WTC11 (cell line): ENCODE results near the gene FILIP1L. TPM values are rescaled to one million over a fixed set of nuclear protein-coding genes. Genes with fewer than 3 reads are reported as not detected.

ENCODE experiments used
- ATAC-seq: fragments of 200-7000 bp; cut with Tn5 transposase; 2 replicates; pipeline ENCODE4 v1.10.0; 2021; ENCODE audit warnings: mild to moderate bottlenecking, moderate library complexity
- CTCF ChIA-PET: fragments of 300-600 bp; sonication (Branson Sonifier 250); formaldehyde crosslinking; loops from one replicate; lab custom pipeline; 2021; ENCODE audit warnings: antibody characterized with exemption; lab: Charles Lee
- POLR2A ChIA-PET: fragments of 350-600 bp; sonication (Branson Sonifier 250); formaldehyde crosslinking; loops from one replicate; lab custom pipeline; 2021; ENCODE audit warnings: antibody characterized with exemption; lab: Charles Lee
- DNase-seq: peaks from one replicate; pipeline ENCODE4 v3.0.0; 2021; ENCODE audit warnings: low spot score
- H3K27ac Mint-ChIP-seq: 2 replicates; pipeline ENCODE4 v1.8.0; 2021; ENCODE audit warnings: mixed read lengths
- H3K27me3 Mint-ChIP-seq: 2 replicates; pipeline ENCODE4 v1.8.0; 2021; ENCODE audit warnings: low read depth, mild to moderate bottlenecking, moderate library complexity, mixed read lengths
- H3K36me3 Mint-ChIP-seq: 2 replicates; pipeline ENCODE4 v1.8.0; 2021; ENCODE audit warnings: mixed read lengths
- H3K4me1 Mint-ChIP-seq: 2 replicates; pipeline ENCODE4 v1.8.0; 2022; ENCODE audit warnings: mixed read lengths
- H3K4me3 Mint-ChIP-seq: 2 replicates; pipeline ENCODE4 v1.8.0; 2021; ENCODE audit warnings: mild to moderate bottlenecking, moderate library complexity, mixed read lengths
- H3K9me3 Mint-ChIP-seq: 2 replicates; pipeline ENCODE4 v1.8.0; 2021; ENCODE audit warnings: mixed read lengths
- AFF4 ChIP-seq: sonication (generic); formaldehyde crosslinking; IDR thresholded peaks from 2 replicates; pipeline ENCODE4 v1.8.1; 2023; ENCODE audit warnings: mild to moderate bottlenecking, missing genetic modification reagents, borderline replicate concordance
- ATF1 ChIP-seq: sonication (generic); formaldehyde crosslinking; IDR thresholded peaks from 2 replicates; pipeline ENCODE4 v1.8.1; 2023; ENCODE audit warnings: mild to moderate bottlenecking, moderate library complexity, missing genetic modification reagents
- ATF2 ChIP-seq: sonication (generic); formaldehyde crosslinking; IDR thresholded peaks from 2 replicates; pipeline ENCODE4 v1.8.1; 2022; ENCODE audit warnings: low read depth, missing genetic modification reagents, borderline replicate concordance
- CBFB ChIP-seq: sonication (generic); formaldehyde crosslinking; IDR thresholded peaks from 2 replicates; pipeline ENCODE4 v1.8.1; 2022; ENCODE audit warnings: mild to moderate bottlenecking, low read depth, missing genetic modification reagents
- CTCF ChIP-seq: fragments of 200-600 bp; IDR thresholded peaks from 2 replicates; pipeline ENCODE4 v1.8.0; 2022; ENCODE audit warnings: antibody characterized with exemption
- E2F1 ChIP-seq: sonication (generic); formaldehyde crosslinking; IDR thresholded peaks from 2 replicates; pipeline ENCODE4 v1.8.0; 2022; ENCODE audit warnings: mild to moderate bottlenecking, missing genetic modification reagents
- E2F4 ChIP-seq: sonication (generic); formaldehyde crosslinking; IDR thresholded peaks from 2 replicates; pipeline ENCODE4 v1.8.1; 2022; ENCODE audit warnings: low read depth, mild to moderate bottlenecking, moderate library complexity, missing genetic modification reagents, borderline replicate concordance
- EMX1 ChIP-seq: fragments of 250-450 bp; sonication (Bioruptor Pico); IDR thresholded peaks from 2 replicates; pipeline ENCODE4 v1.8.0; 2021; ENCODE audit warnings: mild to moderate bottlenecking
- FOXP1 ChIP-seq: sonication (generic); formaldehyde crosslinking; IDR thresholded peaks from 2 replicates; pipeline ENCODE4 v1.8.0; 2022; ENCODE audit warnings: missing genetic modification reagents, mild to moderate bottlenecking, moderate library complexity, borderline replicate concordance
- GABPB1 ChIP-seq: sonication (generic); formaldehyde crosslinking; IDR thresholded peaks from 2 replicates; pipeline ENCODE4 v1.8.1; 2023; ENCODE audit warnings: mild to moderate bottlenecking, missing genetic modification reagents
- SOX15 ChIP-seq: fragments of 250-450 bp; sonication (Bioruptor Pico); IDR thresholded peaks from 2 replicates; pipeline ENCODE4 v1.9.0; 2021; ENCODE audit warnings: mild to moderate bottlenecking
- TCF7 ChIP-seq: sonication (generic); formaldehyde crosslinking; IDR thresholded peaks from 2 replicates; pipeline ENCODE4 v1.8.0; 2022; ENCODE audit warnings: mild to moderate bottlenecking, low read depth, missing genetic modification reagents, moderate library complexity
- TP53 ChIP-seq: sonication (generic); formaldehyde crosslinking; IDR thresholded peaks from 2 replicates; pipeline ENCODE4 v1.8.1; 2023; ENCODE audit warnings: mild to moderate bottlenecking, missing genetic modification reagents
- ZNF263 ChIP-seq: sonication (generic); formaldehyde crosslinking; IDR thresholded peaks from 2 replicates; pipeline ENCODE4 v1.8.1; 2022; ENCODE audit warnings: low read depth, mild to moderate bottlenecking, moderate library complexity, missing genetic modification reagents
- total RNA-seq: library from RNA; stranded (reverse); gene quantifications from 3 replicates; pipeline ENCODE4 v1.2.3, GENCODE V29; 2021
- TF ChIP-seq, protein P1 (sequence below): fragments of 250-450 bp; sonication (Bioruptor Pico); IDR thresholded peaks from 2 replicates; pipeline ENCODE4 v1.9.0; 2021; ENCODE audit warnings: mild to moderate bottlenecking

Gene FILIP1L
- total RNA-seq, 1 experiment from 2014 or later: 0.17 TPM

DNA sequence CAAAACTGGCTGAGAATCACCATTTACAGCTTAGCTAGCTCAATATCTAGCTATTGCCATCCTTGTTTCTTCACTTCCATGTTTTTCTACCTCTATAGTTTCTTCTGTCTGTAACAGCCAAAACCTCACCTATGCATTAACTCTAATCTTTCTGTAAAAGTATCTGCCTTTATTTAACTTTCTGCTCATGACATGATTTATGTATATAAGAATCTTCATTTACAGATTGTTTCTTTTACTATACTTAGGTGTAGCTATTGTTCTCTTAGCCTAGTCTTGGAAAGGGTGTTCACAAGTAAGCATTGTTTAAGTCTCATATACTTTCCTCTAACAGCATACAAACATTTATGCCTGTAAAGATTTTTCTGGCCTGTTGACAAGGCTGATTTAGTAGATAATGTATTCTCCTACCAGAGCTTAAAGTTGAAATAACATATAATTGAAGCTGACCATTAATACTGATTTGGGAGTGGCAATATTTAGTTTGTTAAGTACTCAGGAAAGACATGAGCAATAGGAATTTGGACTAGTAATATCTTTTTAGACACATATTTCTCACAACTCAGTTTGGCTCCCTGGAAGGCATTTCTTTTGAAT is 9.4 kb downstream of the FILIP1L start (continued):
- TF ChIP-seq E2F1: no peak
- TF ChIP-seq ATF1 (CRISPR knock-in tag): no peak
- no peak for TF ChIP-seq GABPB1 (CRISPR knock-in tag)
- no peak for TF ChIP-seq TP53 (CRISPR knock-in tag)
- TF ChIP-seq CBFB (CRISPR knock-in tag): no peak
- TF ChIP-seq SOX15 (CRISPR knock-in tag): no peak
- TF ChIP-seq E2F4 (CRISPR knock-in tag): no peak
- no peak for TF ChIP-seq CTCF
- TF ChIP-seq FOXP1: no peak

DNA sequence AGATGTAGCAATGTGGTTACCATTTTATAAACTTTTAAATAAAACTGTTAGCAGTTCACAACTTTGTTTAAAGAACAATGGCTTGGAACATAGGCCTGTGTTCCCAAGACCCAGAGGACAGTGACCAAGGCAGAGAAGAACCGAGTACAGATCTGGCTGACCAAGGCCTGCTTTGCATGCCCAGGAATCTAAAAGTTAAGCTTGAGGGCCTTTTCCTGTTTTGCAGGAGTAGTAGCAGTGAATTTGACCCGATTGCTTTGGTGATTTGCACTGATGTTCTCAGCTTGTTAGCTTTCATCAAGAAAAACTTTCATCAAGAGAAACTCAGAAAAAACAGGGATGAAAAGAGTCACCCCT is 9.9 kb downstream of the FILIP1L start:
- H3K4me3 Mint-ChIP-seq: no peak overlapping the region
- no peak for TF ChIP-seq TCF7 (CRISPR knock-in tag)
- H3K36me3 Mint-ChIP-seq: no peaks in the 10 kb centered on the region
- no peak overlapping the region for H3K27ac Mint-ChIP-seq
- peaks cover 4% of the 10 kb centered on the region; the same call in 1 of the 2 replicates for H3K9me3 Mint-ChIP-seq
- ChIA-PET POLR2A (no interaction called here), CTCF (interaction anchor here (1.3 kb wide), 1 partner anchor 14 kb away, joined by 6 read pairs; no protein-coding TSS in a partner anchor)
- DNase-seq: no peak
- peaks cover 21% of the 10 kb centered on the region for H3K4me1 Mint-ChIP-seq
- H3K27me3 Mint-ChIP-seq: no peaks in the 10 kb centered on the region
- ATAC-seq: peak; percentile 18; the same call in 1 of the 2 replicates

DNA sequence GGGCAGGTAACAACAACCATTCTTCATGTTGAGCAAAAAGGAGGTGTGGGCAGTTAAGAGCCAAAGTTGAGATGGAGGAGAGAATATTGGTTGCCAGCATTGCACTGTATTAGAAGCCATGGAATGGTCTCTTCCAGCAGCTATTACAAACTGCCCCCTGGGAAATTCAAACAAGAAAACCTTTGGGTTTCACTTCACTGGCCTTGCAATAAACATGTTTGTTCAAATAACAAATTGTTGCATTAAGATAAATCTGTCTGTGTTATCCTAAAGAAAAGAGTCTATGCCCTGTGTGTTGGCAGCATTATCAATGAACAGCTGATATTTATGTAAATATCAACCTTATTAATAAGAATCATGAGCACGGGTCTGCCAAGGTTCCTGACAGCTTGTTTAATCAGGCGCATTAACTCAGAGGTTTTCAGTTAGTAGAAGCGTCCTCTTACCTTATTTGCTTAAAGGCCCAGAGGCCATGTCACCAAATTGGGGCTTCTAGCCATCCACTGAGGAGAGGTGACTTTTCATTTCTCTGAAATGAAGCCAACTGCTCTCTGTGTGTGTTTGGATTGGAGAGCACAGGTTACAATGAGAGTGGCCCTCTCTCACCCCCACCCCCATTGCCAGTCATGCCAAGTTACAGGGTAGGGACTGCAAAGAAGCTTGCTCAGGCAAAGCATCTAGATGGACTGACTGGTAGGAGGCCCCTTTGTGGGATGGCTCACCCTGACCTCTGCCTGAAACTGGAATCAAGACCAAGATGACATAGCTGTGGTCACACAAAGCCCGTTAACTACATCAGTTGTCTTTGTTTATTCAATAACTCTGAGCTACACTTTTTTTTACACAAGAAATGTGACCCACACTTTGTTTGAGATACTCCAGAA is 10.5 kb downstream of the FILIP1L start:
- Mint-ChIP-seq H3K27me3 (no peaks in the 10 kb centered on the region), H3K4me1 (peaks cover 21% of the 10 kb centered on the region), H3K9me3 (peaks cover 4% of the 10 kb centered on the region; the same call in 1 of the 2 replicates), H3K27ac (no peak overlapping the region), H3K36me3 (no peaks in the 10 kb centered on the region), H3K4me3 (no peak overlapping the region)
- DNase-seq (no peak), ATAC-seq (no peak)
- TF ChIP-seq ZNF263 (no peak), EMX1 (no peak), AFF4 (CRISPR knock-in tag) (no peak), ATF2 (no peak)
- TF ChIP-seq, protein P1, sequence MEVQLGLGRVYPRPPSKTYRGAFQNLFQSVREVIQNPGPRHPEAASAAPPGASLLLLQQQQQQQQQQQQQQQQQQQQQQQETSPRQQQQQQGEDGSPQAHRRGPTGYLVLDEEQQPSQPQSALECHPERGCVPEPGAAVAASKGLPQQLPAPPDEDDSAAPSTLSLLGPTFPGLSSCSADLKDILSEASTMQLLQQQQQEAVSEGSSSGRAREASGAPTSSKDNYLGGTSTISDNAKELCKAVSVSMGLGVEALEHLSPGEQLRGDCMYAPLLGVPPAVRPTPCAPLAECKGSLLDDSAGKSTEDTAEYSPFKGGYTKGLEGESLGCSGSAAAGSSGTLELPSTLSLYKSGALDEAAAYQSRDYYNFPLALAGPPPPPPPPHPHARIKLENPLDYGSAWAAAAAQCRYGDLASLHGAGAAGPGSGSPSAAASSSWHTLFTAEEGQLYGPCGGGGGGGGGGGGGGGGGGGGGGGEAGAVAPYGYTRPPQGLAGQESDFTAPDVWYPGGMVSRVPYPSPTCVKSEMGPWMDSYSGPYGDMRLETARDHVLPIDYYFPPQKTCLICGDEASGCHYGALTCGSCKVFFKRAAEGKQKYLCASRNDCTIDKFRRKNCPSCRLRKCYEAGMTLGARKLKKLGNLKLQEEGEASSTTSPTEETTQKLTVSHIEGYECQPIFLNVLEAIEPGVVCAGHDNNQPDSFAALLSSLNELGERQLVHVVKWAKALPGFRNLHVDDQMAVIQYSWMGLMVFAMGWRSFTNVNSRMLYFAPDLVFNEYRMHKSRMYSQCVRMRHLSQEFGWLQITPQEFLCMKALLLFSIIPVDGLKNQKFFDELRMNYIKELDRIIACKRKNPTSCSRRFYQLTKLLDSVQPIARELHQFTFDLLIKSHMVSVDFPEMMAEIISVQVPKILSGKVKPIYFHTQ (CRISPR knock-in tag): no peak
- CTCF ChIA-PET: interaction anchor here (1.0 to 1.3 kb wide), 3 partner anchors 14 to 150 kb away, joined by 4 to 6 read pairs (median 6); no protein-coding TSS in a partner anchor
- POLR2A ChIA-PET: no interaction called here
